GM12878 (cell line): ENCODE measurements around the gene DMD. TPM values are rescaled to one million over a fixed set of nuclear protein-coding genes. Genes with fewer than 3 reads are reported as not detected.

ENCODE experiments used
- ATAC-seq: fragments of 200-7000 bp; cut with Tn5 transposase; 3 replicates; pipeline ENCODE4 v1.9.1; 2020; ENCODE audit warnings: mild to moderate bottlenecking, moderate library complexity
- BruUV-seq: library from RNA; stranded (reverse); fragments of 400-500 nt; replicated peaks from 2 replicates; lab custom pipeline; 2021; lab: Mats Ljungman, UMichigan
- CTCF ChIA-PET: fragments of 300-600 bp; sonication (Branson Sonifier 250); formaldehyde crosslinking; extraction: SDS; loops from one replicate; lab custom pipeline; 2021; ENCODE audit warnings: inconsistent platforms; lab: Yijun Ruan, JAX
- POLR2A ChIA-PET: fragments of 350-600 bp; formaldehyde crosslinking; extraction: SDS; loops from one replicate; lab custom pipeline; 2021; ENCODE audit warnings: inconsistent platforms; lab: Charles Lee
- RAD21 ChIA-PET: fragments of 300-600 bp; sonication (Branson Sonifier 250); formaldehyde crosslinking; loops from one replicate; lab custom pipeline; 2023; ENCODE audit warnings: antibody characterized with exemption; ENCODE audit not compliant: unreplicated experiment; lab: Charles Lee
- SMC1A ChIA-PET: fragments of 300-600 bp; sonication (Branson Sonifier 250); formaldehyde crosslinking; loops from one replicate; lab custom pipeline; 2023; ENCODE audit not compliant: unreplicated experiment, uncharacterized antibody; lab: Charles Lee
- DNase-seq: peaks from one replicate; pipeline ENCODE4 v3.0.0-alpha.2; 2011; ENCODE audit warnings: low read depth, low spot score
- FAIRE-seq: peaks from 3 replicates; lab custom pipeline; 2011; peaks lifted over from hg19 to GRCh38; lab: Jason Lieb, UNC
- H2AFZ ChIP-seq: 2 replicates; pipeline ENCODE4 v1.6.0; 2011; ENCODE audit warnings: low read depth, low read length, control low read depth; ENCODE audit not compliant: control insufficient read depth
- H3K27ac ChIP-seq: 2 replicates; pipeline ENCODE4 v1.5.1; 2011; ENCODE audit warnings: control low read depth; ENCODE audit not compliant: control insufficient read depth, insufficient read depth
- H3K27me3 ChIP-seq, 2 experiments: replicated peaks in 1 of 2; 2 replicates each; pipeline versions ENCODE4 v1.6.0 to v1.6.1; 2011; ENCODE audit warnings: low read length in 1 of 2; ENCODE audit not compliant: control insufficient read depth in 2 of 2, insufficient read depth in 2 of 2
- H3K36me3 ChIP-seq, 2 experiments: 2 replicates each; pipeline ENCODE4 v1.5.1; 2011; ENCODE audit warnings: low read length in 1 of 2; ENCODE audit not compliant: control insufficient read depth in 2 of 2, insufficient read depth in 2 of 2
- H3K4me1 ChIP-seq: 2 replicates; pipeline ENCODE4 v1.6.1; 2011; ENCODE audit warnings: mild to moderate bottlenecking, low read length, moderate library complexity, mixed read lengths; ENCODE audit not compliant: control insufficient read depth, insufficient read depth
- H3K4me2 ChIP-seq: 2 replicates; pipeline ENCODE4 v1.6.0; 2011; ENCODE audit warnings: control low read depth; ENCODE audit not compliant: control insufficient read depth, insufficient read depth
- H3K4me3 ChIP-seq: fragments of 200-600 bp; sonication (generic); 2 replicates; pipeline ENCODE4 v1.5.1; 2016
- H3K79me2 ChIP-seq: 2 replicates; pipeline ENCODE4 v1.6.0; 2011; ENCODE audit warnings: low read length; ENCODE audit not compliant: control insufficient read depth, insufficient read depth
- H3K9ac ChIP-seq: 2 replicates; pipeline ENCODE4 v1.8.0; 2011; ENCODE audit warnings: low read length, control low read depth, mixed read lengths; ENCODE audit not compliant: control insufficient read depth, insufficient read depth
- H3K9me3 ChIP-seq: replicated peaks from 3 replicates; pipeline ENCODE4 v1.5.1; 2011; ENCODE audit warnings: mild to moderate bottlenecking, low read length; ENCODE audit not compliant: control insufficient read depth, insufficient read depth
- H4K20me1 ChIP-seq: 2 replicates; pipeline ENCODE4 v1.6.0; 2011; ENCODE audit not compliant: control insufficient read depth, insufficient read depth
- CREM ChIP-seq: IDR thresholded peaks from 2 replicates; pipeline ENCODE4 v1.6.1; 2014; ENCODE audit warnings: antibody characterized with exemption, low read depth
- EP300 ChIP-seq, 2 experiments: fragments of 150-350 bp in 1 of 2; IDR thresholded peaks; 2 replicates each; pipeline ENCODE4 v1.6.1; 2011 to 2012; ENCODE audit warnings: low read depth in 2 of 2, low read length in 2 of 2, borderline replicate concordance in 1 of 2, improper control_type of control experiment in 1 of 2, inconsistent platforms in 1 of 2; ENCODE audit not compliant: control insufficient read depth in 1 of 2
- ESRRA ChIP-seq: IDR thresholded peaks from 2 replicates; pipeline ENCODE4 v1.6.1; 2012; ENCODE audit warnings: mild to moderate bottlenecking, low read length, improper control_type of control experiment
- HSF1 ChIP-seq: fragments of 150-350 bp; IDR thresholded peaks from 2 replicates; pipeline ENCODE4 v1.6.1; 2014; ENCODE audit warnings: mild to moderate bottlenecking, low read depth, low read length
- MYB ChIP-seq: fragments of 150-350 bp; IDR thresholded peaks from 2 replicates; pipeline ENCODE4 v1.6.1; 2014; ENCODE audit warnings: mild to moderate bottlenecking, low read depth, low read length, borderline replicate concordance
- NKRF ChIP-seq: fragments of 450-650 bp; conservative IDR thresholded peaks from 2 replicates; pipeline ENCODE4 v1.6.1; 2017; ENCODE audit warnings: mild to moderate bottlenecking, moderate library complexity
- RAD51 ChIP-seq: fragments of 450-650 bp; IDR thresholded peaks from 2 replicates; pipeline ENCODE4 v1.6.1; 2016; ENCODE audit warnings: moderate library complexity, mild to moderate bottlenecking, inconsistent platforms
- WGBS: methylation state at CpG from one replicate; pipeline ENCODE4 v1.1.6; 2016; ENCODE audit warnings: low lambda C conversion rate; ENCODE audit not compliant: insufficient replicate concordance, insufficient coverage; ENCODE audit errors: missing lambda C conversion rate; 5-methylcytosine and 5-hydroxymethylcytosine counted together
- in situ Hi-C: fragments of 300-500 bp; cut with MboI; formaldehyde crosslinking; loops from 9 replicates; pipeline ENCODE4 v1.14.3; 2018; ENCODE audit warnings: mixed read lengths
- intact Hi-C: fragments of 100-400 bp; cut with micrococcal nuclease; formaldehyde crosslinking; loops from one replicate; pipeline ENCODE4 v1.14.2; 2022; ENCODE audit not compliant: unreplicated experiment
- polyA plus RNA-seq, 11 experiments: library from polyadenylated mRNA; depleted of rRNA in 4 of 11; unstranded in 6 of 11; stranded (reverse) in 5 of 11; fragments of >200 nt; fragmentation: Nextera tagmentation in 4 of 11; fragmentation: Illumina TruSeq in 1 of 11; extraction: Ambion mirVana in 4 of 11; extraction: Trizol in 1 of 11; gene quantifications; 1 replicate in 1 of 11; 2 replicates in 10 of 11; pipeline versions ENCODE4 v1.2.1 to v1.2.3, GENCODE V29; 2011 to 2016; ENCODE audit warnings: inconsistent platforms in 2 of 11, missing spikeins in 2 of 11, low read depth in 1 of 11
- total RNA-seq, 4 experiments: library from RNA; depleted of rRNA in 3 of 4; stranded (reverse); fragments of >200 nt in 3 of 4; fragmentation: Illumina TruSeq in 1 of 4; extraction: Trizol in 1 of 4; gene quantifications; 2 replicates each; pipeline versions ENCODE4 v1.2.1 to v1.2.3, GENCODE V29; 2013 to 2021
- TF ChIP-seq, protein P1 (sequence below): IDR thresholded peaks from 2 replicates; pipeline ENCODE4 v1.6.1; 2012; ENCODE audit warnings: low read depth, low read length, improper control_type of control experiment

The DMD gene
- total and polyA plus RNA-seq, 10 of the 15 experiments (the other 5 are each of a cell fraction or from before 2014, with no cell fraction given), result 1.4 to 24.3 (median 4.3) TPM

DNA sequence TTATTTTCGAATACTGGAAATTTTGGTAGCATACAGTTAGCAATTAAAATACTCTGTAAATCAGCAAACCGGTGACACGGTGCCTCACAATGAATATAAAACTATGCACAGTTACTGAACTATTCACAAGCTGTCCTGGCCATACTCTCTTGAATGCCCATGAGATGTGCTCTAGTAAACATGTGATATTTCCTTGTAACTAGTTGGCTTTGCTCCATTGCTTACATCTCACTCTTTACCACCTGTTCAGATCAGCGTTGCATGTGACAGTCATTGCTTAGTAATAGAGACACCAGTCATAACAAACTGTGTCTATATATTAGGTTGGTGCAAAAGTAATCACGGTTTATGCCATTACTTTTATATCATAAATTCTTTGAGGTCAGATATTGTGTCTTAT, 1241.6 kb downstream of the DMD start (continued):
- TF ChIP-seq MYB, result no peak
- TF ChIP-seq RAD51, result no peak
- no peak for TF ChIP-seq HSF1

DNA sequence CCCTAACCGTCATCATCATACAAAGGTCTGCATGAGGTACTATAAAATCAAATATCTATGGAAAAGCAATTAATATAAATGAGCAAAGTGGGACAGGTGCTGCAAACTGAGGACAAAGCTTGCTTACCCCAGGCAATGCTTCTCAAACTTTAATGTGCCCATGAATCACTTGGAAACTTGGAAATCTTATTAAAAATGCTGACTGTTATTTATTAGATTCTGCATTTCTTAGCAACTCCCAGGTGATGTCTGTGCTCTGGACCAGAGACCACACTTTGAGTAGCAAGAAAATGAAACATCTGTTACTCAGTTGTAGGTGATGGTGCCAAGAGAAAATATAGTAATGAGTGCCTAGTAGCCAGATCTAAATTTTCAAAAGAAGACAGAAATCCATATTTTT, 1249.1 kb downstream of the DMD start:
- Histone ChIP-seq H3K27ac (no peak overlapping the region), H4K20me1 (no peaks in the 10 kb centered on the region), H3K4me1 (no peaks in the 10 kb centered on the region), H3K9ac (no peak overlapping the region), H3K4me2 (no peak overlapping the region), H3K27me3 (no peaks in the 10 kb centered on the region), H2AFZ (no peak overlapping the region), H3K9me3 (no peaks in the 10 kb centered on the region), H3K4me3 (no peak overlapping the region), H3K36me3 (no peaks in the 10 kb centered on the region), H3K79me2 (no peaks in the 10 kb centered on the region)
- TF ChIP-seq NKRF (no peak), EP300 (IDR thresholded peaks at IDR 0.05; ENCODE audit: borderline replicate concordance in 1 of 2, control insufficient read depth in 1 of 2, low read depth in 2 of 2, low read length in 2 of 2) (no peak), CREM (no peak), ESRRA (no peak)
- TF ChIP-seq, protein P1, sequence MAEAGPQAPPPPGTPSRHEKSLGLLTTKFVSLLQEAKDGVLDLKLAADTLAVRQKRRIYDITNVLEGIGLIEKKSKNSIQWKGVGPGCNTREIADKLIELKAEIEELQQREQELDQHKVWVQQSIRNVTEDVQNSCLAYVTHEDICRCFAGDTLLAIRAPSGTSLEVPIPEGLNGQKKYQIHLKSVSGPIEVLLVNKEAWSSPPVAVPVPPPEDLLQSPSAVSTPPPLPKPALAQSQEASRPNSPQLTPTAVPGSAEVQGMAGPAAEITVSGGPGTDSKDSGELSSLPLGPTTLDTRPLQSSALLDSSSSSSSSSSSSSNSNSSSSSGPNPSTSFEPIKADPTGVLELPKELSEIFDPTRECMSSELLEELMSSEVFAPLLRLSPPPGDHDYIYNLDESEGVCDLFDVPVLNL, result no peak
- ChIA-PET POLR2A (no interaction called here), RAD21 (no interaction called here), CTCF (no interaction called here), SMC1A (no interaction called here)
- no peak for DNase-seq
- 0% methylated on average over 1 of the region's 1 CpG for WGBS
- FAIRE-seq, result no peak
- no peak for ATAC-seq
- BruUV-seq, result no TSS peak
- intact Hi-C loops (no loop called here), in situ Hi-C loops (no loop called here)
